C4-2B (cell line): ENCODE measurements around the gene HSP90B1.

ENCODE experiments used
- CTCF ChIP-seq: fragments of 450-650 bp; conservative IDR thresholded peaks from 2 replicates; pipeline ENCODE4 v1.5.1; 2017; ENCODE audit warnings: mild to moderate bottlenecking
- ZFX ChIP-seq: fragments of 450-650 bp; IDR thresholded peaks from 2 replicates; pipeline ENCODE4 v1.6.1; 2017

DNA sequence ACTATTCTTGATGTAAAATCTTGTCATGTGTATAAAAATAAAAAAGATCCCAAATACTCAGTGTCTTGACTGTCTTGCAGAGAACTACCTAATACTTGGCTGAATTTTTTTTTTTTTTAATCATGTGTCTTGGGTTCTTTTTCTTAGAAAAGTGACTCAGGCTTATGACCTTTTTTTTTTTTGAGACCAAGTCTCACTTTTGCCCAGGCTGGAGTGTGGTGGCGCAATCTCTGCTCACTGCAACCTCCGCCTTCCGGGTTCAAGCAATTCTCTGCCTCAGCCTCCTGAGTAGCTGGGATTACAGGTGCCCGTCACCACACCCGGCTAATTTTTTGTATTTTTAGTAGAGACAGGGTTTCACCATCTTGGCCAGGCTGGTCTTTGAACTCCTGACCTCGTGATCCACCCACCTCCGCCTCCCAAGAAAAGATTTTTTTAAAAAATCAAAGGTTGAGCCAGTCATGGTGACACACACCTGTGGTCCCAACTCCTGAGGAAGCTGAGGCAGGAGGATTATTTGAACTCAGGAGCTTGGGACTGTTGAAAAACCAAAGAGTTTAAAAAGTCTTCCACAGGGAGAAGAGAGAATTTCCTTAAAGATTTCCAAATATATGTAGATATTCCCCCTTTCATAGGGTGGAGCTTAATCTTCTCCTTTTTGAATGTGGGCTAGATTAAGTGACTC is 17.8 kb downstream of the HSP90B1 start:
- TF ChIP-seq CTCF, result no peak
- no peak for TF ChIP-seq ZFX
